IMR-90 (cell line): ENCODE data around the gene GRID1. TPM values are rescaled to one million over a fixed set of nuclear protein-coding genes. Genes with fewer than 3 reads are reported as not detected.

Experiments used
- ATAC-seq: fragments of 200-7000 bp; cut with Tn5 transposase; 2 replicates; pipeline ENCODE4 v1.9.1; 2020; ENCODE audit warnings: low read depth, mild to moderate bottlenecking, moderate library complexity
- BruUV-seq: library from RNA; stranded (reverse); fragments of 400-500 nt; replicated peaks from 2 replicates; lab custom pipeline; 2021; lab: Mats Ljungman, UMichigan
- CTCF ChIA-PET: fragments of 300-600 bp; formaldehyde crosslinking; extraction: SDS; loops from one replicate; lab custom pipeline; 2021; ENCODE audit warnings: antibody characterized with exemption; lab: Yijun Ruan, JAX
- POLR2A ChIA-PET: fragments of 300-600 bp; sonication (Branson Sonifier 250); formaldehyde crosslinking; loops from one replicate; lab custom pipeline; 2022; ENCODE audit warnings: antibody characterized with exemption; ENCODE audit not compliant: unreplicated experiment; lab: Charles Lee
- DNase-seq: peaks from one replicate; pipeline ENCODE4 v3.0.0; 2013
- H2AFZ ChIP-seq: replicated peaks from 2 replicates; pipeline ENCODE3; 2013; ENCODE audit warnings: low read length, mild to moderate bottlenecking; ENCODE audit not compliant: poor library complexity
- H2AK5ac ChIP-seq: 2 replicates; pipeline ENCODE4 v1.6.1; 2013; ENCODE audit warnings: low read depth, low read length, inconsistent platforms
- H2AK9ac ChIP-seq: replicated peaks from 2 replicates; pipeline ENCODE3; 2013; ENCODE audit warnings: mild to moderate bottlenecking, low read depth, low read length, moderate library complexity; ENCODE audit not compliant: poor library complexity
- H2BK120ac ChIP-seq: 2 replicates; pipeline ENCODE4 v1.6.1; 2013; ENCODE audit warnings: low read depth, low read length, inconsistent platforms
- H2BK15ac ChIP-seq: 3 replicates; pipeline ENCODE4 v1.6.1; 2013; ENCODE audit warnings: low read depth, low read length, inconsistent platforms
- H2BK20ac ChIP-seq: 2 replicates; pipeline ENCODE4 v1.6.1; 2013; ENCODE audit warnings: low read depth, mild to moderate bottlenecking, inconsistent platforms, low read length, moderate library complexity
- H2BK5ac ChIP-seq: 2 replicates; pipeline ENCODE4 v1.6.1; 2013; ENCODE audit warnings: mild to moderate bottlenecking, low read depth, low read length, inconsistent platforms; ENCODE audit not compliant: poor library complexity, severe bottlenecking
- H3K14ac ChIP-seq: replicated peaks from 2 replicates; pipeline ENCODE4 v1.6.1; 2013; ENCODE audit warnings: low read depth, low read length, inconsistent platforms
- H3K18ac ChIP-seq: 2 replicates; pipeline ENCODE4 v1.6.1; 2013; ENCODE audit warnings: low read depth, low read length, control low read depth
- H3K23ac ChIP-seq: 2 replicates; pipeline ENCODE4 v1.6.1; 2013; ENCODE audit warnings: low read depth, low read length, inconsistent platforms
- H3K27ac ChIP-seq: 2 replicates; pipeline ENCODE4 v1.5.1; 2013; ENCODE audit warnings: mild to moderate bottlenecking, control low read depth, low read length; ENCODE audit not compliant: insufficient read depth
- H3K27me3 ChIP-seq: 2 replicates; pipeline ENCODE4 v1.6.1; 2013; ENCODE audit warnings: low read length; ENCODE audit not compliant: control insufficient read depth, insufficient read depth
- H3K36me3 ChIP-seq: 2 replicates; pipeline ENCODE4 v1.6.1; 2013; ENCODE audit warnings: low read length, mixed read lengths; ENCODE audit not compliant: control insufficient read depth, insufficient read depth
- H3K4ac ChIP-seq: 2 replicates; pipeline ENCODE4 v1.6.1; 2013; ENCODE audit warnings: low read depth, low read length, inconsistent platforms
- H3K4me1 ChIP-seq: 2 replicates; pipeline ENCODE4 v1.6.1; 2013; ENCODE audit warnings: low read length, mixed read lengths; ENCODE audit not compliant: control insufficient read depth, insufficient read depth
- H3K4me2 ChIP-seq: 2 replicates; pipeline ENCODE4 v1.6.1; 2013; ENCODE audit warnings: low read depth, mild to moderate bottlenecking, control low read depth, low read length, moderate library complexity
- H3K4me3 ChIP-seq: 2 replicates; pipeline ENCODE4 v1.5.1; 2013; ENCODE audit warnings: low read depth, mild to moderate bottlenecking, control low read depth, low read length, moderate library complexity; ENCODE audit not compliant: insufficient read depth
- H3K56ac ChIP-seq: 2 replicates; pipeline ENCODE4 v1.6.1; 2013; ENCODE audit warnings: low read length, inconsistent platforms; ENCODE audit not compliant: insufficient read depth; ENCODE audit errors: extremely low read depth
- H3K79me1 ChIP-seq, 2 experiments: 2 replicates each; pipeline ENCODE4 v1.6.1; 2013; ENCODE audit warnings: low read length in 2 of 2, inconsistent platforms in 1 of 2, low read depth in 1 of 2
- H3K9ac ChIP-seq: 2 replicates; pipeline ENCODE4 v1.6.1; 2013; ENCODE audit warnings: low read depth, low read length, control low read depth
- H3K9me1 ChIP-seq: 2 replicates; pipeline ENCODE4 v1.6.1; 2013; ENCODE audit warnings: low read length, inconsistent platforms; ENCODE audit not compliant: insufficient read depth
- H3K9me3 ChIP-seq: 2 replicates; pipeline ENCODE4 v1.6.1; 2013; ENCODE audit warnings: low read length; ENCODE audit not compliant: control insufficient read depth, insufficient read depth
- H4K20me1 ChIP-seq: 2 replicates; pipeline ENCODE4 v1.6.1; 2013; ENCODE audit warnings: low read length, inconsistent platforms; ENCODE audit not compliant: insufficient read depth
- H4K5ac ChIP-seq: 2 replicates; pipeline ENCODE4 v1.6.1; 2013; ENCODE audit warnings: mild to moderate bottlenecking, low read depth, low read length, control low read depth
- H4K8ac ChIP-seq, 2 experiments: 2 replicates each; pipeline ENCODE4 v1.6.1; 2013; ENCODE audit warnings: low read depth in 2 of 2, low read length in 2 of 2, control low read depth in 1 of 2, inconsistent platforms in 1 of 2
- H4K91ac ChIP-seq: 2 replicates; pipeline ENCODE4 v1.6.1; 2013; ENCODE audit warnings: low read depth, low read length, inconsistent platforms; ENCODE audit not compliant: insufficient read depth
- BHLHE40 ChIP-seq: fragments of 150-350 bp; IDR thresholded peaks from 2 replicates; pipeline ENCODE4 v1.6.1; 2016; ENCODE audit warnings: mild to moderate bottlenecking, low read depth, low read length
- CEBPB ChIP-seq: IDR thresholded peaks from 2 replicates; pipeline ENCODE4 v1.6.1; 2012; ENCODE audit warnings: low read depth, low read length, improper control_type of control experiment
- CHD1 ChIP-seq: IDR thresholded peaks from 2 replicates; pipeline ENCODE4 v1.6.1; 2012; ENCODE audit warnings: low read depth, low read length, improper control_type of control experiment
- FOS ChIP-seq: fragments of 150-350 bp; IDR thresholded peaks from 2 replicates; pipeline ENCODE4 v1.6.1; 2016; ENCODE audit warnings: low read depth, low read length
- MAZ ChIP-seq: IDR thresholded peaks from 2 replicates; pipeline ENCODE4 v1.6.1; 2012; ENCODE audit warnings: low read depth, mild to moderate bottlenecking, low read length, improper control_type of control experiment, moderate library complexity, borderline replicate concordance
- MXI1 ChIP-seq: IDR thresholded peaks from 2 replicates; pipeline ENCODE4 v1.6.1; 2012; ENCODE audit warnings: low read depth, mild to moderate bottlenecking, low read length, moderate library complexity, borderline replicate concordance
- NFE2L2 ChIP-seq: fragments of 150-350 bp; IDR thresholded peaks from 2 replicates; pipeline ENCODE4 v1.6.1; 2016; ENCODE audit warnings: low read depth, mild to moderate bottlenecking, low read length
- POLR2A ChIP-seq: IDR thresholded peaks from 2 replicates; pipeline ENCODE4 v1.6.1; 2012; ENCODE audit warnings: mild to moderate bottlenecking, low read depth, low read length
- RAD21 ChIP-seq: IDR thresholded peaks from 2 replicates; pipeline ENCODE4 v1.6.1; 2012; ENCODE audit warnings: low read length, improper control_type of control experiment
- RCOR1 ChIP-seq: IDR thresholded peaks from 2 replicates; pipeline ENCODE4 v1.6.1; 2012; ENCODE audit warnings: mild to moderate bottlenecking, low read length, improper control_type of control experiment; ENCODE audit not compliant: insufficient replicate concordance
- RFX5 ChIP-seq: IDR thresholded peaks from 2 replicates; pipeline ENCODE4 v1.8.0; 2012; ENCODE audit warnings: low read depth, mild to moderate bottlenecking, low read length, moderate library complexity
- SMC3 ChIP-seq: fragments of 150-350 bp; IDR thresholded peaks from 2 replicates; pipeline ENCODE4 v1.6.1; 2016; ENCODE audit warnings: low read depth, mild to moderate bottlenecking, antibody characterized with exemption, low read length, moderate library complexity
- WGBS, 2 experiments: methylation state at CpG; one replicate each; pipeline versions ENCODE4 v1.1.5 to v1.1.7; 2013; ENCODE audit warnings: missing lambda C conversion rate in 2 of 2; ENCODE audit not compliant: insufficient read length in 1 of 2; ENCODE audit errors: extremely low coverage in 2 of 2; 5-methylcytosine and 5-hydroxymethylcytosine counted together
- dilution Hi-C: fragments of 300-500 bp; cut with HindIII; formaldehyde crosslinking; loops from one replicate; pipeline ENCODE4 v1.14.3; 2018; ENCODE audit warnings: low sequenced_read_pairs; ENCODE audit not compliant: unreplicated experiment
- in situ Hi-C: fragments of 300-500 bp; cut with MboI; formaldehyde crosslinking; loops from 3 replicates; pipeline ENCODE4 v1.14.3; 2019; ENCODE audit warnings: low sequenced_read_pairs, inconsistent platforms, mixed read lengths
- intact Hi-C: fragments of 100-400 bp; cut with micrococcal nuclease; formaldehyde crosslinking; loops from 2 replicates; pipeline ENCODE4 v1.10.0; 2022
- polyA plus RNA-seq, 3 experiments: library from polyadenylated mRNA; depleted of rRNA; stranded (reverse); fragments of >200 nt; gene quantifications; 2 replicates each; pipeline ENCODE4 v1.2.3, GENCODE V29; 2012; ENCODE audit warnings: low replicate concordance in 1 of 3
- total RNA-seq: library from RNA; depleted of rRNA; stranded (reverse); fragments of >200 nt; gene quantifications from 2 replicates; pipeline ENCODE4 v1.2.3, GENCODE V29; 2012
- TF ChIP-seq, protein P1 (sequence below): fragments of 150-350 bp; IDR thresholded peaks from 2 replicates; pipeline ENCODE4 v1.6.1; 2016; ENCODE audit warnings: low read depth, mild to moderate bottlenecking, low read length, moderate library complexity, borderline replicate concordance
- TF ChIP-seq, protein P2 (sequence below): fragments of 150-350 bp; IDR thresholded peaks from 2 replicates; pipeline ENCODE4 v1.6.1; 2017; ENCODE audit warnings: mild to moderate bottlenecking, antibody characterized with exemption, low read length, low read depth
- TF ChIP-seq, protein P3 (sequence below): conservative IDR thresholded peaks from 2 replicates; pipeline ENCODE4 v1.5.1; 2012; ENCODE audit warnings: mild to moderate bottlenecking, low read depth, low read length, improper control_type of control experiment

GRID1 gene
- total and polyA plus RNA-seq, 2 of the 4 experiments (the other 2 are of a cell fraction) = not detected

- H3K9me1 ChIP-seq = no peaks in the 10 kb centered on the region
- H3K79me1 ChIP-seq = no peaks in the 10 kb centered on the region
- no peak overlapping the region for H2AK9ac ChIP-seq
- no peaks in the 10 kb centered on the region for H3K9me3 ChIP-seq
- H3K14ac ChIP-seq = no peak overlapping the region
- dilution Hi-C loops = no loop called here
- no peak overlapping the region for H2BK15ac ChIP-seq
- intact Hi-C loops = no loop called here
- no peak overlapping the region for H3K18ac ChIP-seq
- no peak overlapping the region for H3K4me3 ChIP-seq
- H4K5ac ChIP-seq = no peak overlapping the region
- in situ Hi-C loops = no loop called here
- no peak overlapping the region for H2AK5ac ChIP-seq
- no peak overlapping the region for H3K4me2 ChIP-seq
- no peaks in the 10 kb centered on the region for H4K20me1 ChIP-seq
- CTCF ChIA-PET = no interaction called here
- no peak for DNase-seq
- H2BK5ac ChIP-seq = no peak overlapping the region
- POLR2A ChIA-PET = no interaction called here
- no peak overlapping the region for H4K8ac ChIP-seq
- no peak overlapping the region for H3K9ac ChIP-seq
- ATAC-seq = no peak
- H2AFZ ChIP-seq = no peak overlapping the region
- no peak overlapping the region for H2BK120ac ChIP-seq
- WGBS, 2 experiments = 31% methylated on average over 3 of the region's 5 CpGs; no CpG with 5 or more reads in 1 of the 2 experiments
- no peak overlapping the region for H4K91ac ChIP-seq
- BruUV-seq = no TSS peak
- H3K23ac ChIP-seq = no peak overlapping the region
- no peaks in the 10 kb centered on the region for H3K36me3 ChIP-seq
- H3K4me1 ChIP-seq = no peaks in the 10 kb centered on the region
- no peak overlapping the region for H3K4ac ChIP-seq
- no peaks in the 10 kb centered on the region for H3K27me3 ChIP-seq
- no peak overlapping the region for H2BK20ac ChIP-seq
- H3K56ac ChIP-seq = no peak overlapping the region
- no peak overlapping the region for H3K27ac ChIP-seq
- TF ChIP-seq POLR2A (no peak), RFX5 (no peak), BHLHE40 (no peak), MAZ (no peak), CEBPB (no peak), SMC3 (no peak), CHD1 (no peak), MXI1 (no peak), NFE2L2 (no peak), FOS (no peak), RCOR1 (no peak), RAD21 (no peak)
- TF ChIP-seq, protein P1, sequence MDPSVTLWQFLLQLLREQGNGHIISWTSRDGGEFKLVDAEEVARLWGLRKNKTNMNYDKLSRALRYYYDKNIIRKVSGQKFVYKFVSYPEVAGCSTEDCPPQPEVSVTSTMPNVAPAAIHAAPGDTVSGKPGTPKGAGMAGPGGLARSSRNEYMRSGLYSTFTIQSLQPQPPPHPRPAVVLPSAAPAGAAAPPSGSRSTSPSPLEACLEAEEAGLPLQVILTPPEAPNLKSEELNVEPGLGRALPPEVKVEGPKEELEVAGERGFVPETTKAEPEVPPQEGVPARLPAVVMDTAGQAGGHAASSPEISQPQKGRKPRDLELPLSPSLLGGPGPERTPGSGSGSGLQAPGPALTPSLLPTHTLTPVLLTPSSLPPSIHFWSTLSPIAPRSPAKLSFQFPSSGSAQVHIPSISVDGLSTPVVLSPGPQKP = no peak
- TF ChIP-seq, protein P2, sequence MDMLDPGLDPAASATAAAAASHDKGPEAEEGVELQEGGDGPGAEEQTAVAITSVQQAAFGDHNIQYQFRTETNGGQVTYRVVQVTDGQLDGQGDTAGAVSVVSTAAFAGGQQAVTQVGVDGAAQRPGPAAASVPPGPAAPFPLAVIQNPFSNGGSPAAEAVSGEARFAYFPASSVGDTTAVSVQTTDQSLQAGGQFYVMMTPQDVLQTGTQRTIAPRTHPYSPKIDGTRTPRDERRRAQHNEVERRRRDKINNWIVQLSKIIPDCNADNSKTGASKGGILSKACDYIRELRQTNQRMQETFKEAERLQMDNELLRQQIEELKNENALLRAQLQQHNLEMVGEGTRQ = no peak
- TF ChIP-seq, protein P3, sequence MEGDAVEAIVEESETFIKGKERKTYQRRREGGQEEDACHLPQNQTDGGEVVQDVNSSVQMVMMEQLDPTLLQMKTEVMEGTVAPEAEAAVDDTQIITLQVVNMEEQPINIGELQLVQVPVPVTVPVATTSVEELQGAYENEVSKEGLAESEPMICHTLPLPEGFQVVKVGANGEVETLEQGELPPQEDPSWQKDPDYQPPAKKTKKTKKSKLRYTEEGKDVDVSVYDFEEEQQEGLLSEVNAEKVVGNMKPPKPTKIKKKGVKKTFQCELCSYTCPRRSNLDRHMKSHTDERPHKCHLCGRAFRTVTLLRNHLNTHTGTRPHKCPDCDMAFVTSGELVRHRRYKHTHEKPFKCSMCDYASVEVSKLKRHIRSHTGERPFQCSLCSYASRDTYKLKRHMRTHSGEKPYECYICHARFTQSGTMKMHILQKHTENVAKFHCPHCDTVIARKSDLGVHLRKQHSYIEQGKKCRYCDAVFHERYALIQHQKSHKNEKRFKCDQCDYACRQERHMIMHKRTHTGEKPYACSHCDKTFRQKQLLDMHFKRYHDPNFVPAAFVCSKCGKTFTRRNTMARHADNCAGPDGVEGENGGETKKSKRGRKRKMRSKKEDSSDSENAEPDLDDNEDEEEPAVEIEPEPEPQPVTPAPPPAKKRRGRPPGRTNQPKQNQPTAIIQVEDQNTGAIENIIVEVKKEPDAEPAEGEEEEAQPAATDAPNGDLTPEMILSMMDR = no peak
Observed at GRCh38 chr10:86300931-86301830, 65.4 kb downstream of the GRID1 start.
